Choroid plexus epithelial cell (primary cell): ENCODE data around the gene RAD54L2.
"Not testable (repeated sequence)": the region's sequence is repeated elsewhere in the genome, so short reads cannot be mapped to it uniquely, and the experiment has no call there.

Experiments
- DNase-seq: peaks from one replicate; pipeline ENCODE4 v3.0.0-alpha.2; 2010; ENCODE audit warnings: low read depth
- H3K4me3 ChIP-seq: 2 replicates; pipeline ENCODE4 v1.5.1; 2011; ENCODE audit warnings: low read depth, mild to moderate bottlenecking, control low read depth, low read length, moderate library complexity
- TF ChIP-seq, protein P1 (sequence below): conservative IDR thresholded peaks from 2 replicates; pipeline ENCODE4 v1.5.1; 2011; ENCODE audit warnings: low read depth, mild to moderate bottlenecking, control low read depth, inconsistent platforms, low read length, moderate library complexity

RAD54L2 gene

DNA sequence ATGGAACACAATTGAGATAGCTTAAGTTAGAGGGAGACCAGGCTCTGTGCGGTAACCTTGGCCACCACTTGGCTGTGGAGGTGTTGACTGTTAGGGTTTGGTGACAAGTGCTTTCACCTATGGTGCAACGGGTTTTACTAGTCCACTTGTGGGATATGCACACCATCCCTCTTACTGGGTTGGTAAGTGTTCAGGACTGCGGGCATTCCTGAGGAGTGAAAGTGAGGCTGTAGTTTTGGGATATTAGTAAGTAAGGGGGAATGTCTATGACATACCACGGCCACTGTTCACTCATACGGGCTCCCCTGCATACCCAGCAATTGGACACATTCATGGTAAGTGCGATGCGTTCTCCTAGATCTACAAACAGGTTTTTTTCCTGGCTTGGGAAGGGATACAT lies 8.0 kb upstream of the RAD54L2 start:
- no peak for DNase-seq
- TF ChIP-seq, protein P1, sequence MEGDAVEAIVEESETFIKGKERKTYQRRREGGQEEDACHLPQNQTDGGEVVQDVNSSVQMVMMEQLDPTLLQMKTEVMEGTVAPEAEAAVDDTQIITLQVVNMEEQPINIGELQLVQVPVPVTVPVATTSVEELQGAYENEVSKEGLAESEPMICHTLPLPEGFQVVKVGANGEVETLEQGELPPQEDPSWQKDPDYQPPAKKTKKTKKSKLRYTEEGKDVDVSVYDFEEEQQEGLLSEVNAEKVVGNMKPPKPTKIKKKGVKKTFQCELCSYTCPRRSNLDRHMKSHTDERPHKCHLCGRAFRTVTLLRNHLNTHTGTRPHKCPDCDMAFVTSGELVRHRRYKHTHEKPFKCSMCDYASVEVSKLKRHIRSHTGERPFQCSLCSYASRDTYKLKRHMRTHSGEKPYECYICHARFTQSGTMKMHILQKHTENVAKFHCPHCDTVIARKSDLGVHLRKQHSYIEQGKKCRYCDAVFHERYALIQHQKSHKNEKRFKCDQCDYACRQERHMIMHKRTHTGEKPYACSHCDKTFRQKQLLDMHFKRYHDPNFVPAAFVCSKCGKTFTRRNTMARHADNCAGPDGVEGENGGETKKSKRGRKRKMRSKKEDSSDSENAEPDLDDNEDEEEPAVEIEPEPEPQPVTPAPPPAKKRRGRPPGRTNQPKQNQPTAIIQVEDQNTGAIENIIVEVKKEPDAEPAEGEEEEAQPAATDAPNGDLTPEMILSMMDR: no peak
- H3K4me3 ChIP-seq: no peak overlapping the region

DNA sequence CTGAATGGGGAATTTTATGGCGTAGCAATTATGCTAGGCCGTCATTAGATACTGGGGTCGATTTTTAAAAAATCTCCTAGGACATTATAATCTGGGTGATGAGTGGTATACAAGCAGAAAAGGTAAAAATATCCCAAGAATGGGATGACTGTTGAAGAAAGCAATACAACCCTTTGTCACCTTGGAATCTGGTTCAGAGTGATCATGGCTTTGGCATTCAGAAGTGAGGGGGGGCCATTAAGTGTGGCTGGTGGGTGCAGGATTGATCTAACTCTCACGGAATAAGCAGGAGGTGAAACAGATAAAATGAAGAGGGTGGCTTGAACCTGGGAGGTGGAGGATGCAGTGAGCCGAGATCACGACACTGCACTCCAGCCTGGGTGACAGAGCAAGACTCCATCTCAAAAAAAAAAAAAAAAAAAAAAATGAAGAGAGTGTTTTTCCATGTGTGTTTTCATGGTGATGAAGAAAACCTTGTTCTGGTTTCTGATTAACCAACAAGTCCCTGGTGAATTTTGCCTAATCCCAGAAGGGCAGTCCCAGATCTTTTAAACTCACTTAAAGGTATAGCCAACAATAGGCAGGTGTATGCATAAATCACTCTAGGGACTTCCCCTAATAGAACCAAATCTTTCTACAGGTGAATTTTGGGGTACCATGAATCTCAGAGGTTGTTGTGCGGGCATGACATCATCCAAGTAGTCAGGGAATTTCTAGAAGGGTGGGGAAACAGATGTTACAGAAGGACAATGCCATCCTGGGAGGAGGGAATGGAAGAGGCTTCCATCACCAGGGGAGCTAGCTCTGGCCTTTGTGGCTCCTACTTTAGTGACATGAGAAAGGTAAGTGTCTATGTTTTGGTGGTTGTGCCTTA lies 3.1 kb upstream of the RAD54L2 start:
- no peak overlapping the region for H3K4me3 ChIP-seq
- TF ChIP-seq, protein P1: no peak
- no peak for DNase-seq

DNA sequence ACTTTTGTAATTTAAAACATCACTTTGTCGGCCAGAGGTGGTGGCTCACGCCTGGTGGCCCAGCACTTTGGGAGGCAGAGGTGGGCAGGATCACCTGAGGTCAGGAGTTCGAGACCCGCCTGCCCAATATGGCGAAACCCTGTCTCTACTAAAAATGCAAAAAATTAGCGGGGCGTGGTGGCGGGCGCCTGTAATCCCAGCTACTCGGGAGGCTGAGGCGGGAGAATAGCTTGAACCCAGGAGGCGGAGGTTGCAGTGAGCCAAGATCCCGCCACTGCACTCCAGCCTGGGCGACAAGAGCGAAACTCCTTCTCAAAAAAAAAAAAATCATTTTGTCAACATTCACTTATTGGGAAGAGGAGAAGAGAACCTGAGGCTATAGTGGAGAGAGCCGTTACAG lies 888 bp upstream of the RAD54L2 start:
- not testable (repeated sequence) for DNase-seq
- peak overlapping the region; percentile 79 for H3K4me3 ChIP-seq

DNA sequence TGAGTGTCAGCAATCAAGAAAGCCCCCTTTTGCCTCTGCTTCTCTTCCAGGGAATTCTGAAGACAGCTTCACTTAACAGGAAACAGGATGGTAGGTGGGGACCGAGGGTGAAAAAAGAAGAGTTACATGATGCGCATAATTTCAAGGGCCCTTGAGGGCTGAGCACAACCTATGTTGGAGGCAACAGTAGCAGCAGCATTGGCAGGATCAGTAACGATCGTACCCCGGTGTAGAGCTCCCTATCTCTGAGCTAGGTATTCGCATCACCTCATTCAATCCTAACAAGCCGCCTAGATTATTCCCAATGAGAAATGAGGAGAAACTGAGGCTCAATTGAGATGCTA lies 432 bp upstream of the RAD54L2 start:
- peak overlapping the region; percentile 79 for H3K4me3 ChIP-seq
- TF ChIP-seq, protein P1: no peak
- peak; percentile 17 for DNase-seq

DNA sequence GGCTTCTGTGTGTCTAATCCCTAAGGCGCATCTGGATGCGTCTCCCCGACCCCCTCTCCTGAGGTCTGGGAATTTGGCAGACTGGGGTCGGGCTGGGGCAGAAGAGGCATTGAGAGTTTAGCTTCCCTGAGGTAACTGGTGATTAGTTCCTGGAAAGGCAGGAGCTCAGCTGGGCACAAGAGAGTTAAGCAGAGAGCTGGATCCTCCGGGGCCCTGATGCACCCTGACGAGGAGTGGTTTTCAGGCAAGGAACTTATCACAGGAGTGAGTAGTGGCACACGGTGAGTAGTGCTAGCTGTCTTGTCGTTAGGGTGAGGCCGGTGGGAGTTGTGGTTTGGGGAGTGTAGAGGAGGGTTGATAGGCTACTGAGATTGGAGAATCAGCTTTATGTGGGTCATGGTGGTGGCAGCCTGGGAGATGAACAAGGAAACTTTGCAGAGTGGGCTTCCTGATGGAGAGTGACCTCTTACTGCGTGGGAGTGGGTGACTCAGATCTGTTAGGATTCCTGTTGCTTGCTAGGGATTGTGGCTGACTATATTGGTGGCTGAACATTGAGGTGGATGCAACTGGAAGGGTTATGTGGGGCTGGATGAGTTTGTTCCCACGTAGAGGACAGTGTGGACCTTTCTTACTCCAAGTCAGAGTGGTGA lies 897 bp downstream of the RAD54L2 start:
- TF ChIP-seq, protein P1: no peak
- DNase-seq: peak; percentile 60
- peak overlapping the region; percentile 79 for H3K4me3 ChIP-seq

DNA sequence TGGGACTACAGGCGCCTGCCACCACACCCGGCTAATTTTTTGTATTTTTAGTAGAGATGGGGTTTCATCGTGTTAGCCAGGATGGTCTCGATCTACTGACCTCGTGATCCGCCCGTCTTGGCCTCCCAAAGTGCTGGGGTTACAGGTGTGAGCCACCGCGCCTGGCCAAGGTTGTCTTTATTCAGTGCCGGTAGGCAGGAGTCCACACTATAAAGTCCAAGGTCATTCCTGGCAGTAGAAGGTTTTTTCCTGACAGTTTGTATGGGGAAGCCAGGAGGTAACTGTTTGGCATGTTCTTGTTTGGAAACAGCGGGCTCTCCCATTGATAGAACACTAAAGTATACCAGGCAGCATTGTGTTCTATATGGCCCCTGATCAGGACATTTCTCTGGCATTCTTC lies 4.1 kb downstream of the RAD54L2 start:
- H3K4me3 ChIP-seq, DNase-seq: not testable (repeated sequence)

DNA sequence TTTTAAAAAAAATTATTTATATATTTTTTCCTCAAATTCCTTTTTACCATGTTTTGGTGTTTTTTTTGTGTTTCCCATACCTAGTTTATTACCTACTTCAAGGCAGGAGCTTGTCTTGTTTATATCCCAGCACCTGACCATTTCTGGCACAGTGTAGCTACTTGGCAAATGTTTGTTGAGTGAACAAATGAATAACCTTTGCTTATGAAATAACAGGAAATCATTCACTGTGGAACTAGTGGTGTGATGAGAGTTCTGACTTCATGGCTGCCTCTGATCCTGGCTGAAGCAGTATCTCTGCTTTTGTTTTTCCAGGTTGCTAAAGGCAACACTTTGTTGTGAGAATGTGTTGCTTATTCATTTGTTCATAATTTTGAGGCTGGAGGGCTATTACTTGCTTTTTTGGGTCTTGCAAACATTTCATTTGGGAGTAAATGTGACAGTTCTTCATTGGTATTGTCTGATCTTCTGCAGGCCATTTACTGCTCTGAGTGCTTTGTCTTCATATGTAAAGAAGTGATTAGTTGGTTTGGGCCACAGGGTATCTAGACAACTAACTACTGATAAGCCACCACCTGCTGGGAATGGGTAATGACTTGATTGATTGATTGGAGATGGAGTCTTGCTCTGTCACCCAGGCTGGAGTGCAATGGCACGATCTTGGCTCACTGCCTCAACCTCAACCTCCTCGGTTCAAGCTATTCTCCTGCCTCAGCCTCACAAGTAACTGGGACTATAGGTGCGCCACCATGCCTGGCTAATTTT lies 5.7 kb downstream of the RAD54L2 start:
- TF ChIP-seq, protein P1: no peak
- H3K4me3 ChIP-seq: no peak overlapping the region
- DNase-seq: peak; percentile 55
